ENCODE data around the gene TPCN1. TPM values are rescaled to one million over a fixed set of nuclear protein-coding genes. Genes with fewer than 3 reads are reported as not detected.

TPCN1 gene
- polyA plus RNA-seq, 4 donors, result 12.2 to 70.2 (median 34.4) TPM

GRCh38 chr12:113232089-113232839 lies 11.0 kb downstream of the TPCN1 start:
- Histone ChIP-seq H3K4me1 (ENCODE audit: control insufficient read depth in 3 of 3, insufficient read depth in 2 of 3, low read depth in 1 of 3, low read length in 2 of 3) (peaks cover 7 to 41% (median 9%) of the 10 kb centered on the region in 3 donors), H3K9me3 (ENCODE audit: control insufficient read depth in 2 of 2, insufficient read depth in 1 of 2, low read depth in 1 of 2, low read length in 1 of 2) (peaks cover 0 to 6% of the 10 kb centered on the region in 2 donors), H3K36me3 (ENCODE audit: control insufficient read depth in 3 of 3, insufficient read depth in 2 of 3, low read depth in 1 of 3, low read length in 3 of 3) (peaks cover 0 to 78% (median 16%) of the 10 kb centered on the region in 3 donors), H3K4me3 (ENCODE audit: low read depth in 1 of 3, low read length in 3 of 3) (no peak overlapping the region), H3K27ac (ENCODE audit: low read depth in 1 of 3, low read length in 2 of 3) (peak overlapping the region in 2 of 3 donors; percentile 12 to 58), H3K27me3 (ENCODE audit: control insufficient read depth in 3 of 3, insufficient read depth in 3 of 3, low read length in 3 of 3) (no peaks in the 10 kb centered on the region)
- DNase-seq (no peak), FAIRE-seq (no peak)
- 91 to 94% (median 92%) methylated on average over 18 of the region's 18 CpGs for WGBS, 3 donors

- FAIRE-seq, result no peak
- no peak overlapping the region for H3K4me3 ChIP-seq (ENCODE audit: low read depth in 1 of 3, low read length in 3 of 3)
- no peak for DNase-seq
- peaks cover 0 to 76% (median 16%) of the 10 kb centered on the region in 3 donors for H3K36me3 ChIP-seq (ENCODE audit: control insufficient read depth in 3 of 3, insufficient read depth in 2 of 3, low read depth in 1 of 3, low read length in 3 of 3)
- H3K27ac ChIP-seq (ENCODE audit: low read depth in 1 of 3, low read length in 2 of 3), result peak overlapping the region in 1 of 3 donors; percentile 13
- WGBS, 3 donors, result 72 to 89% (median 75%) methylated on average over 25 of the region's 25 CpGs
- H3K27me3 ChIP-seq (ENCODE audit: control insufficient read depth in 3 of 3, insufficient read depth in 3 of 3, low read length in 3 of 3), result no peaks in the 10 kb centered on the region
- peaks cover 0 to 6% of the 10 kb centered on the region in 2 donors for H3K9me3 ChIP-seq (ENCODE audit: control insufficient read depth in 2 of 2, insufficient read depth in 1 of 2, low read depth in 1 of 2, low read length in 1 of 2)
- H3K4me1 ChIP-seq (ENCODE audit: control insufficient read depth in 3 of 3, insufficient read depth in 2 of 3, low read depth in 1 of 3, low read length in 2 of 3), result peaks cover 7 to 48% (median 9%) of the 10 kb centered on the region in 3 donors
These were observed 11.7 kb downstream of the TPCN1 start for GRCh38 chr12:113232840-113233585.

GRCh38 chr12:113233967-113234366 lies 12.7 kb downstream of the TPCN1 start:
- FAIRE-seq, result no peak
- 90 to 96% (median 91%) methylated on average over 4 of the region's 4 CpGs for WGBS, 3 donors
- Histone ChIP-seq H3K27me3 (ENCODE audit: control insufficient read depth in 3 of 3, insufficient read depth in 3 of 3, low read length in 3 of 3) (no peaks in the 10 kb centered on the region), H3K36me3 (ENCODE audit: control insufficient read depth in 3 of 3, insufficient read depth in 2 of 3, low read depth in 1 of 3, low read length in 3 of 3) (peaks cover 0 to 75% (median 16%) of the 10 kb centered on the region in 3 donors), H3K4me1 (ENCODE audit: control insufficient read depth in 3 of 3, insufficient read depth in 2 of 3, low read depth in 1 of 3, low read length in 2 of 3) (peaks cover 10 to 56% (median 16%) of the 10 kb centered on the region in 3 donors), H3K4me3 (ENCODE audit: low read depth in 1 of 3, low read length in 3 of 3) (no peak overlapping the region), H3K27ac (ENCODE audit: low read depth in 1 of 3, low read length in 2 of 3) (no peak overlapping the region), H3K9me3 (ENCODE audit: control insufficient read depth in 2 of 2, insufficient read depth in 1 of 2, low read depth in 1 of 2, low read length in 1 of 2) (peaks cover 0 to 6% of the 10 kb centered on the region in 2 donors)
- DNase-seq, result no peak

- 50 to 80% (median 71%) methylated on average over 4 of the region's 4 CpGs for WGBS, 3 donors
- DNase-seq (no peak), FAIRE-seq (no peak)
- H3K4me1 ChIP-seq (ENCODE audit: control insufficient read depth in 3 of 3, insufficient read depth in 2 of 3, low read depth in 1 of 3, low read length in 2 of 3), result peaks cover 15 to 56% (median 20%) of the 10 kb centered on the region in 3 donors
- H3K27ac ChIP-seq (ENCODE audit: low read depth in 1 of 3, low read length in 2 of 3), result no peak overlapping the region
- H3K9me3 ChIP-seq (ENCODE audit: control insufficient read depth in 2 of 2, insufficient read depth in 1 of 2, low read depth in 1 of 2, low read length in 1 of 2), result peaks cover 0 to 6% of the 10 kb centered on the region in 2 donors
- no peak overlapping the region for H3K4me3 ChIP-seq (ENCODE audit: low read depth in 1 of 3, low read length in 3 of 3)
- H3K27me3 ChIP-seq (ENCODE audit: control insufficient read depth in 3 of 3, insufficient read depth in 3 of 3, low read length in 3 of 3), result no peaks in the 10 kb centered on the region
- peaks cover 0 to 72% (median 16%) of the 10 kb centered on the region in 3 donors for H3K36me3 ChIP-seq (ENCODE audit: control insufficient read depth in 3 of 3, insufficient read depth in 2 of 3, low read depth in 1 of 3, low read length in 3 of 3)
These were observed 13.2 kb downstream of the TPCN1 start for GRCh38 chr12:113234483-113234882.

- peak overlapping the region; percentile 27 to 59 (median 35) for H3K27ac ChIP-seq (ENCODE audit: low read depth in 1 of 3, low read length in 2 of 3)
- DNase-seq (no peak), FAIRE-seq (no peak)
- H3K27me3 ChIP-seq (ENCODE audit: control insufficient read depth in 3 of 3, insufficient read depth in 3 of 3, low read length in 3 of 3), result no peaks in the 10 kb centered on the region
- H3K4me1 ChIP-seq (ENCODE audit: control insufficient read depth in 3 of 3, insufficient read depth in 2 of 3, low read depth in 1 of 3, low read length in 2 of 3), result peaks cover 16 to 66% (median 22%) of the 10 kb centered on the region in 3 donors
- peaks cover 0 to 69% (median 16%) of the 10 kb centered on the region in 3 donors for H3K36me3 ChIP-seq (ENCODE audit: control insufficient read depth in 3 of 3, insufficient read depth in 2 of 3, low read depth in 1 of 3, low read length in 3 of 3)
- no peak overlapping the region for H3K4me3 ChIP-seq (ENCODE audit: low read depth in 1 of 3, low read length in 3 of 3)
- H3K9me3 ChIP-seq (ENCODE audit: control insufficient read depth in 2 of 2, insufficient read depth in 1 of 2, low read depth in 1 of 2, low read length in 1 of 2), result peaks cover 0 to 2% of the 10 kb centered on the region in 2 donors
- 81 to 93% (median 88%) methylated on average over 6 of the region's 6 CpGs for WGBS, 3 donors
These were observed 14.7 kb downstream of the TPCN1 start for GRCh38 chr12:113235976-113236375.

- H3K9me3 ChIP-seq (ENCODE audit: control insufficient read depth in 2 of 2, insufficient read depth in 1 of 2, low read depth in 1 of 2, low read length in 1 of 2), result no peaks in the 10 kb centered on the region
- H3K27me3 ChIP-seq (ENCODE audit: control insufficient read depth in 3 of 3, insufficient read depth in 3 of 3, low read length in 3 of 3), result no peaks in the 10 kb centered on the region
- peaks cover 0 to 71% (median 16%) of the 10 kb centered on the region in 3 donors for H3K36me3 ChIP-seq (ENCODE audit: control insufficient read depth in 3 of 3, insufficient read depth in 2 of 3, low read depth in 1 of 3, low read length in 3 of 3)
- WGBS, 3 donors, result 47 to 57% (median 50%) methylated on average over 5 of the region's 5 CpGs
- H3K4me3 ChIP-seq (ENCODE audit: low read depth in 1 of 3, low read length in 3 of 3), result no peak overlapping the region
- FAIRE-seq (no peak), DNase-seq (peak; percentile 68 to 78)
- H3K4me1 ChIP-seq (ENCODE audit: control insufficient read depth in 3 of 3, insufficient read depth in 2 of 3, low read depth in 1 of 3, low read length in 2 of 3), result peaks cover 14 to 69% (median 24%) of the 10 kb centered on the region in 3 donors
- H3K27ac ChIP-seq (ENCODE audit: low read depth in 1 of 3, low read length in 2 of 3), result peak overlapping the region; percentile 35 to 94 (median 51)
These were observed 15.5 kb downstream of the TPCN1 start for GRCh38 chr12:113236539-113237399.

- peak in 1 of 2 donors; percentile 80 for DNase-seq
- WGBS, 3 donors, result 17 to 51% (median 44%) methylated on average over 4 of the region's 4 CpGs
- H3K27ac ChIP-seq (ENCODE audit: low read depth in 1 of 3, low read length in 2 of 3), result peak overlapping the region; percentile 69 to 94 (median 88)
These were observed 16.5 kb downstream of the TPCN1 start for GRCh38 chr12:113237748-113238147.

More at GRCh38 chr12:113237748-113238147, 16.5 kb downstream of the TPCN1 start:
- no peaks in the 10 kb centered on the region for H3K27me3 ChIP-seq (ENCODE audit: control insufficient read depth in 3 of 3, insufficient read depth in 3 of 3, low read length in 3 of 3)
- peaks cover 14 to 71% (median 24%) of the 10 kb centered on the region in 3 donors for H3K4me1 ChIP-seq (ENCODE audit: control insufficient read depth in 3 of 3, insufficient read depth in 2 of 3, low read depth in 1 of 3, low read length in 2 of 3)
- H3K9me3 ChIP-seq (ENCODE audit: control insufficient read depth in 2 of 2, insufficient read depth in 1 of 2, low read depth in 1 of 2, low read length in 1 of 2), result no peaks in the 10 kb centered on the region
- no peak overlapping the region for H3K4me3 ChIP-seq (ENCODE audit: low read depth in 1 of 3, low read length in 3 of 3)
- no peak for FAIRE-seq
- H3K36me3 ChIP-seq (ENCODE audit: control insufficient read depth in 3 of 3, insufficient read depth in 2 of 3, low read depth in 1 of 3, low read length in 3 of 3), result peaks cover 1 to 70% (median 10%) of the 10 kb centered on the region in 3 donors

Measured in small intestine (tissue), 7 donors.